HT-29 (cell line): ENCODE results near the gene CNTNAP5. TPM values are rescaled to one million over a fixed set of nuclear protein-coding genes. Genes with fewer than 3 reads are reported as not detected.

ENCODE experiments used
- DNase-seq: peaks from one replicate; pipeline ENCODE4 v3.0.0-alpha.2; 2015; ENCODE audit warnings: low spot score
- total RNA-seq: library from RNA; depleted of rRNA; stranded (reverse); fragments of >200 nt; shearing (Covaris generic); gene quantifications from 2 replicates; pipeline ENCODE4 v1.2.3, GENCODE V29; 2014; rRNA removed

Gene CNTNAP5
- total RNA-seq: not detected in 2 replicates

DNA sequence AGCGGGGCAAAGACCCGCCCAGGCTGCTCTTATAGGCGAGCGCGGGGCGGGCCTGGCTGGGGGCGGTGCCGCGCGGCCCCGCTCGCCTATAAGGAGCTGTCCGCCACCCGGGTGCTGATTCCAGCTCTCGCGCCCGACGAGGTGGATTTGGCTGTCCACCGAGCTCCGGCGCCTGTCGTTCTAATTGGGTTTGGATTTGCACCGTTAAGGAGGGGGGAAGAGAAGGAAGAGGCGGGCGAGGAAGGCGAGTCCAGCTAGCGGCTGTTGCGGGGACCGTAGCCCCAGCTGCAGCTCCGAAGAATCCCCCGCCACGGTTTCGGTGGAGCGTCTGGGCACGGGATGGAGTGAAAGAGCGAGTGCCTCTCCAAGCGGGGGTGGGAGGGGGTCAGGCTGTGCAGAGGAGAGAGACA is at the start of gene CNTNAP5:
TSS of gene CNTNAP5 (plus strand) at position 117 of the 410 bp plus-strand sequence. CDS start 364 bp downstream, outside the sequence.
- DNase-seq: no peak

DNA sequence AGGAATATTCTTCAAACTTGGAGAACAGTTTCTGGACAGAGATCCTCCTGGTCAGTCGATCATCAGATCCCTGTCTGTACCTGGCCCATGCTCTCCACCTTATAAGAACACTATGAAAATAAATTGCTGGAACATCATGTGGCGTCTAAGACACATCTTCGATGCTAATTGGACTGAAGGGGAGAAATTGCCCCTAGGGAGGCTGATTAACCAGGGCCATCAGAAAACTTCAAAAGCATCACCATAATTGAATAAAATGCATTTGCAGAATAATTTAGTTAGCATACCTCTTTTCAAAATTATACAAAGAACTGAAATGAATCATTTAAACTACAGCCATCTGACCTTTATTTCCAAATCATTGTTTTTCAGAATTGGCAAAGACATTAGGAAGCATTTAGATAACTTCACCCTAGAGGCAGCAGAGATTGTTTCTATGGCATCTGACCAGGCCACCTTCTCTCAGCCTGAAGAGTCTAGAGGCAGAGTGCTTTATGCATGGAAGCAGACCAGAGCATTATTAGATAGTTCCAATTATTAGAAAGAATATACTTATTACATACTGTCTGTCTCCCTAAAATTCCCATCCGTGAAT is 48.9 kb upstream of the CNTNAP5 start:
- no peak for DNase-seq

DNA sequence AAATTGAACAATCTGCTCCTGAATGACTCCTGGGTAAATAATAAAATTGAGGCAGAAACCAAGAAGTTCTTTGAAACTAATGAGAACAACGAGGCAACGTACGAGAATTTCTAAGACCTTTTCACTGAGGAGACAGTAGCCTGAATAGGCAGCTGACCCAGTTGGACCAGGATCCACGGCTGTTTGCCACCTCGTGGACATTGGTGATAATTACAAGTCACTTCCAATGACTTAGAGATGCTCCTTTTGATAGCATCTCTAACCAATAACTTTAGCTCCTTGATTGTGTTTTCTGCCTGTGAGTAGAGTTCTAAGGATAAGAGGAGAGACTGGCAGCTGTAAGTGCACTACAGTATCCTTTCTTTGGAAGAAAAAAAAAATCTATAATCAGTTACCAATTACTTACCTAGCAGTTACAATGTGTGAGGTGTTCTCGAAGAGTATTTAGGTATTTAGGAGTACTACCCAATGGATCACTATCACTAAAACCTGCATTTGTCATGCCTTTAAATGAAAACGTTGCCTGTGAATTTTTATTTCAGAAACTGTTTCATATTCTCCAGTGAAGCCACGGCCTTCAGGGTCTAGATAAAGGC is 31.3 kb upstream of the CNTNAP5 start:
- DNase-seq: peak; percentile 75

DNA sequence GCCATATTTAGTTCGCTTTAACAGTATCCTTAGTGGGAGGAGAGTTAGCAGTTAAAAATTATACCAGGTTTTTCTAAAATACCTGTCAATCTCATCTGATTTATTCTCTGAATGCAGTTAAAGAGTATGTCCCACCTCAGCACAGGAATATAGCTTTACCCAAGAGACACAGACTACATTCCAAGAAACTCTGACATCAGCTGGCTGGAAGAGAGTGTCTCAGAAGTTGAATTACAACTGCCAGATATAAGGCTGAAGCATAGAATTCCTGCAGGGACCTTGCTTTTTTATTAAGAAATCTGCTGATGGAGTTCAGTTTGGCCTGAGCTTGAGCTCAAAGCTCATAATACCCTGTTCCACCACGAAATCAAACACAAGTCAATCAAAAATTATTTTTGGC is 25.4 kb upstream of the CNTNAP5 start:
- DNase-seq: no peak

DNA sequence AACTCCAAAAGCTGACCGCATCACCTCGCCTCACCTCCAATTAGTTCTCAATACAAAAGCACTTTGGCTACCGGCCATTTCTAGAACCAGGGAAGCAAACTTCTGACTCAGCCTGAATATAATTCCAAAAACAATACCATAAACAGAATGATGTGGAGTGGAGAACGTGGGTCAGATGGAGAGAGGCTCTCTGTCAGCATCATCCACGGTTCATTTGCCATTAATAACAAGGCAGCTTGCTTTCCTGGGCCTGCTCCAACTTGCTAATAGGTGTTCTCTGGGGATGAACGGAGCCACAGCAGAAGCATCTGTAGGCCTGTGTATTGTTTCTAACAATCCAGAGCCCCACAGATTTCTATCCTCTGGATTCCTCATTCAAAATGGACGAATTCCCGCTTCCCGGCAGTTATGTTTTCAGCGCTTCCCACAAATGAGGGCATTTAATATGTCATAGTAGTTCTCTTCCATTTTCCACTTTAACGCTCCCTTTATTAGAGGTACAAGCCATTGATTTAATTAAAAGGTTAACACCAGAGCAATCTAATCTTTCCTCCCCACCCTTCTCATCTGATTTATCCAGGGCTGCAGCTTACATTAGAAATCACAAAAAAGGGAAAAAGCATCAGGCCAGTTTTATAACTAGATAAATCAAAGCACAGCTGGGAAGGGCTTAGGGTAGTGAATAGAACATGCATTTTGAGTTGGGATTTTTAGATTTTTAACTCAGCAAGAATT is 23.2 kb upstream of the CNTNAP5 start:
- DNase-seq: no peak

DNA sequence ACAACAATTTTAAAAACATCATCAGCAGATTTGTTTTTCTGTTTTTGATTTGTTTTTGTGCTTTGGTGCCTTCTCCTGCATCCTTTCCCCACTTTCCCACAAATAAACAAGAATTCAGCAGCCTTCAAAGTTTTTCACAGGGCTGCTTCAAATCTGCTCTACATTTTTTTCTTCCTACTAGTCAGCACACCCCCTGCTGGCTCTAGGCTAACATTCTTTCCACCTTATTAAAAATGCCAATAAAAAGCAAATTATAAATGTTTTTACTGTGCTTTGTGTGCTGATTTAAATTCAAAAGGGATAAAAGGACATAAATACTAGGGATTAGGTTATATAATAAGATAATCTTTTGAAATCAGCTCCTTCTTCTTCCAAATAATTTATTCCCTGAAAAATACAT is 6.2 kb upstream of the CNTNAP5 start:
- peak; percentile 12 for DNase-seq

DNA sequence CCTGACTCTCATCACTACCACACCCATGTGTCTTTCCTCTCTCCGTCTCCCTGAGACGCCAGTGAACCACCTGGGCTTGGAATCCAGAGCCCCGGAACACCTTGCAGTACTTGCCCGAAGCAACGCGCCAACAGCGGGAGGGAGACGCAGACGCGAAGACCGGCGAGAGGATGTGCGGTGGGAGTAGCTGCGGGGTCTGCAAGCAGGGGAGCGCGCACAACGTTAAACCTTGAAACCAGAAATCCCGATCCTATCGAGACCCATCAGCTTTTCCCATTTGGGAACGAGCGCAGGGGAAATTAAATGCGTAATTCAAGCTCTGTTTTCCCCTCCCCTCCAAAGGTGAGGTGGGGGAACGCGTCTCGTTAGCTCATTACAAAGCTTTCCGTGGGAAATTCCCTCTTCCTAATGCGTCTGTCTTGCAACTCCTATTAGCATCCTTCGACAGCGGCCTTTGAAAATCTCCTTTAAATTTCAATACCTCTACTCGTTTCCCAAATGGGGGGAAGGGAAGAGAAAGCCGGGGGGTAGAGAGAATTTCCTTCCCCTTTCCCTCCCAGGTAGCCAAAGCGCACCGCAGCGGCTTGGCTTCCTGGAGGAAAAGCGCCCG is 421 bp upstream of the CNTNAP5 start:
- no peak for DNase-seq

DNA sequence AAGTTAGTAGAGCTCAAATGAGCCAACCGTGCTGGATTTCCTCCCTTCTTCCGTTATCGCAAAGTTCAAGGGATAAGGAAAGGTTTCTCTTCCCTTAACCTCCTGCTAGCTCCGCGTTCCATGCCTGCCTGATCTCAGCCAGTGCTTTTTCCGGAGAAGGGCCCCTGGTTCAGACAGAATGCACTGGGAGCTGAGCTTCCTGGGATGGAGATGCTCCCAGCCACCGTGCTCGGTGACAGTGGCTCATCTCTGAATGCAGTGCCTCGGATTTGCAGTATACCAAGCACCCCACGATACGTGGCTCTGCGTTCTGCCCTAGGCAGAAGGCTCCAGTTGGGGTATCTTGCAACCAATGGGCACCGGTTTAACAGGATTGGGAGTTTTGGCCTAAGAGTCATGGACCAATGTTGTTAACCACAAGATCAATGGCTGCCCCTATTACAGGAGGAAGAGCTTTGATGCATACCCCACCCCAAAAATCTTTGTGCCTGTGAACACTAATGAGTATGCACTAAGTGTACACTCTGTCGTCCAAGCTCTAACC is 876 bp downstream of the CNTNAP5 start:
- no peak for DNase-seq

DNA sequence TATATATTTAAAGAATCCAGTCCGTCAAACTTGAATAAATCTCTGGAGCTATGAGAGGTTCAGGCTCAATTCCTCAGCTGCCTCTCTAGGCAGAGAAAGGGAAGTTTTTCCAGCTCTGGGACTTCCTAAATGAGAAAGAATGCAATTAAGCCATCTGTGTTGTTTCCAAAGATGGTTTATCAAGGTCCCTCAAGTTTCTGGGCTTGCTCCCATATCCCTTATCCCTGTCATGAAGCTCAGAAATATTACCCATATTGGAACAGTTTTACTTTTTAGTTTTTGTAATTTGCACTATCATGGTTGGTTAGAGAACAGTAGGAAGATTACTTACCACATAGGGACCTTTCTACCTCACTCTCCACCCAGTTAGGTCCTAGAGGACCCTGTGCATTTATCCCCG is 1.4 kb downstream of the CNTNAP5 start:
- no peak for DNase-seq

DNA sequence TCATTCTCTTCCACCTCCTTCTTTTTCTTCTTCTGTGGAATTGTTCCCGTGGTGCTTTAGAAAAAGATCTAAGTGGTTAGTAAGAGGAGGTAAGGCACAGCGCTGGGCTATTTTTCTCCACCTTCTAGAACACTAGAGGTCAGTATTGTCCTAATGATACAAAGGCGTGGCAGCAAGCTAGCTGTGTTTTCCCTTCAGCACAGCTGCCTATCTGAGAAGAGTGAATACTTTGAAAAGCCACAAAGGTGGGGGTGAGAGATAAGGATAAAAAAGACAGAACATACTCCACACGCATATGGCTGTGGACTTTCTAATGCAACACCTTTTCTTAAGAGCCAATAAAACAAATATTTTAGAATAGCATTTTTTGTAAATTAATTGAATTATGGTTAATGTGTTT is 2.1 kb downstream of the CNTNAP5 start:
- DNase-seq: peak; percentile 82

DNA sequence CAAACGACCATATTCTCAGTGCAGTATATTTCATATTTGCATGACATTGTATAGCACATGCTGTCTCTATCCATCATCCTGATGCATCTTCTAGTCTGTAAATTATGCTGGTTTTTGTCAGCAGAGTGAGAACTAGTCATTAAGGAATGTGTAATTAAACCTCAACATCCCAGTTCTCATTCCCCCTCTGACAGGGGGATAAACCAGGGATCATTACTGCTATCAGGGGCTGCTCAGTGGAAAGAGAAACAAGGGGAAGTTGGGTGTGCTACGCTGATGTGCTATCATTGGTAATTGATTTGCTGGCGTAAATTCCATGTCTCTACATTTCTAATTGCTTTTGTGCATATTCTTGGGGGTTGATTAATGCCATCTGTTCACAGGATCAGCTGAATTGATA is 7.7 kb downstream of the CNTNAP5 start:
- no peak for DNase-seq

DNA sequence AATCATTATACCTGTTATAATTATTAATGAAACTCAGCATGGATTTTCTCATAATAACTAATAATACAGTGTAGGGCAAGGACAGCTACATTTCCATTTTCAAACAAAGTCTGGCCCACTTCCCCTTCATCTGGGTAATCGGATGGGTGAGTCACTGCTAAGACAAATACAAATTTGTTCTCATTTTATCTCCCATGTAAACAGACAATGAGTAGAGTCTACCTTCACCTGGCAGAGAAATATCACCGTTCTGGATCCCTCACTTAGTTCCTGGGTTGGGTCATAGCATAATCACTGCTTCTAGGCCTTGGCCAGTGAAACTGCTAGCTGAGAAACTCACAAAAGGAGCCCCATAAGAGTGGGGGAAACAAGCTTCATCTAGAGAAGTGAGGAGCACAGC is 9.2 kb downstream of the CNTNAP5 start:
- DNase-seq: peak; percentile 17

DNA sequence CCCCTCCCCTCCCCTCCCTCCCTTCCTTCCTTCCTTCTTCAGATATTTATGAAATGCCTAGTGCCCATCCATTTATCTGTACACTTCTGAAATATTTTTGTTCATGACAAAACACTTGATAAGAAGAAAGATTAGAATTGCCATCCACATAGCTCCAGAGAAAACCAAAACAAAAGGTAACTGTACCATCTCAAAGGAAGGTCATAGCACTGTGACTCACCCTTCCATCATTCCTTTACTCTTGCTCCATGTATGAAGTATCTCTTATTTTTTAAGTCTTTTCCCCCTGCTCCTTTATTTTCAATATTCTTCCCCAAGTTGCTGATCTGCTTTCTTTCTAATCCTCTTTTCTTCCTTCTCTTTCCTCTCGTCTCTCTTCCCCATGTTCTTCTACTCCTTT is 9.9 kb downstream of the CNTNAP5 start:
- DNase-seq: no peak

DNA sequence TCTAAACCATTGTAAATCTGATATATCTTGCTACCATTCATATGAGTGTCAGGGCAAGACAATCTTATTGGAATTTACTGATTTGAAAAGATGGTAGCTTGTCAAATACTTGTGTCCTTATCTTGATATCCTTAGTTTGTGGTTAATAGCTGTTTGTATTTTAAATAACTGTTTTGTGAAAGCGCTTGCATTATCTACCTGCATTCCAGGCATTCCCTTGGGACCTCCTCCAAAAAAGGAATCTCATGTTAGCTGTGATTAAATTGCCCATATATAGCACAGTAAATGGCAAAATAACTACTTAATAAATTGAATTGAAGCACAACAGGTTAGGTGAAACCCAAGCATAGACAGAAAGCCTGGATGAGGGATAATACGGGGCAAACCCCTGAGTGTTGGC is 13.9 kb downstream of the CNTNAP5 start:
- no peak for DNase-seq

DNA sequence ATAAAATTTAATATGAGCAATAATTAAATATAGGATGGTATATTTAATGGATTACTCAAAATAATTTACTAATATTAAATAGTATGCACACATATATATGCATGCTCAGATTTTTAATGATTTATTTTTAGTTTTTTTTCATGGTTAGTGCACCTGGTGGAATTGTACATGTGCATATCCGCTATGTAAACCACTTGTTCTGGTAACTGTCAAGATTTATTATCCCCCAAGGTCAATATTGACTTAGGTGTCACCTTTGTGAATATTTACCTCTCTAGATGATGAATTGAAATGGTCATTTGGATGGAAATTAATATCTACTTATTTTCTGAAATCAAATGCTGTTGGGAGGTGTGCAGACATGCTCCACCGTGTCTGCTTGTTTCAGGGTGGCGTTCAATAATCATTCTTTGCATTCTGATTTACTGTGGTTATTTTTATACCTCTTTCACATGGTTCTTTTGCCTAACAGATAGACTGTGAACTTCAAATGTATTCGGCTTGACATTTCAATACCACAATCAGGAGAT is 14.7 kb downstream of the CNTNAP5 start:
- no peak for DNase-seq

DNA sequence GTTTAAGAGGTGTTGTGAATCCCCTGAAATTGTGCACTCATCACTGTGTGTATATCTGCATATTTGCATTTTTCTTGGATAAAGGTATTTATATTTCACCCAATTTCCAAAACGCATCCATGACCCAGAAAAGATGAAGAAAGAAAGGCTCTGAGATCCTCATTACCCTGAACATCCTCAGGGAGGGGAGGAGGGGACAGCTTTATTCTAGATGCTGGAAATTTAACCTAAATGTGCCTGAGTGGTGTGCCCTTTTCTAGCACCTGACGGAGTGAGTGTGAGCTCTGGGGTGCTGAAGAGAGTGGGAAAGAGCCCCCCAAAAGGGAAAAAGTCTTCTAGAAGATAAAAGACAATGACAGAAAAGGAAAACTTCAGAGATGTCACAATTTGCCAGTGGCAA is 20.8 kb downstream of the CNTNAP5 start:
- no peak for DNase-seq

DNA sequence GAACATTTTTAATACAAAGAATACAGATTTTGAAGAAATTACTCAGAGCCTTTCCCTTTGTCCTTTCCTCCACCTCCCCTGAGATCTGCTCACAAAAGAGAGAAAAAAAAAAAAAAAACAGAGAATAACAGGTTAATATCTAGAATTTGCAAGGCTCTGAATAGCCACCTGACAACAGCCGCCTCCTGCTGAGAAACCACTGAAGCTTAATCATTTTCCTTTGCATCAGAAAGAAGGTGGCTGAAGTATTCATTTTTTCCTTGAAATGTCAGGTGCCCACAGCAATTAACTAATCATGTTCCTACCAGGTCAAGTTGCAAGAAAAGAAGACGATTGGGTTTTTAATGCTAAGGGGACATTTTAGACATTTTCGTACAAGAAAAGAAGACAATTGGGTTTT is 21.2 kb downstream of the CNTNAP5 start:
- DNase-seq: no peak

DNA sequence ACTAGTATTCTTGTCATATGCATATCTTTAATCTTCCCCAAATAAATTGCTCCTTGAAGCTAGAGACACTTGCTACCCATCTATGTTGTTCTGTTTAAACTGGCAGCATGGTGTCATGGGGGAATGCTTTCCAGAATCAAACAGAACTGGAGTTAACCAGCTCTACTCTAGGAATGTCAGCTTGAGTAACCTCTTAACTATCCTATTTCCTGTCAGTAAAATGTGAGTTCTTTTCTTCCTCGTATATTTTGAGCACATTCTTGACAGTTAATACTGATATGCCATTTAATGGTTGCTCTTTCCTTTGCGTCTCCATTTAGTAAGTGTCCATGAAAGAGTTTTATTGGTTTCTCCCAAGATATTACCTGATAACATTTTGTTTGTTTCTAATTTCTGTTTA is 23.0 kb downstream of the CNTNAP5 start:
- no peak for DNase-seq

DNA sequence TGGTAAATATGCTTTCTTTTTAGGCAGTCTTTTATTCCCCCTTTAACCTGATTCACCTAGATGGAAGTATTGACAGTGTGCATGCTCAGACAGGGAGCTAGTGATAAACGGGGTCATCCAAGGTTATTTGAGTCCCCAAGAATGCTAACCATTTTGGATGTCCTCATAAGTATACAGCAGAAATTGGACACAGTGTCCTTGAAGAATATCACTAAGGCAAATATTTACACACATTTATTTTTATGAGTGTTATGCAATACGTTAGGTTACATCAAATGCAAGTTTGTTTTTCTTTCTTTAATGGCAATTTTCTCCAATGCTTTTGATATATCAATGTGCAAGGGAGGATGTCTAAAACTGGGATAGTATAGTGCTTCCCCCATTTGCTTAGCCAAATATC is 23.6 kb downstream of the CNTNAP5 start:
- DNase-seq: no peak

DNA sequence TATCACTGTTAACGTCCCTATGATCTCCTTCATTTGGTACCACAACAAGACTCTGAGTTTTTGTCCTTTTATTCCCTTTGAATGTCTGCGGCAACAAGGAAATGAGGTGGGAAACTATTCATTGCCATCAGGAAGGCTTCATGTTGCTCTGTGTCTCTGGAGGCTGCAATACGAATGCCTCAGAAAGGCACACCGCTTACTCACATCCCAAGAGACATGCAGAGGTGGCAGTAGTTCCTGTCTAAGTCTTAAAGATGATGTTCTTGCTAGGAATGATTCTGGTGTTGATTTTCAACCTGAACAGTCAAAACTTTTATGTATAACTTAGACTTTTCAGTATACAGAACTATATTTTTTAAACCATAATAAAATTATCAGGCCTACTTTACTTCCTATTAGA is 24.0 kb downstream of the CNTNAP5 start:
- no peak for DNase-seq

DNA sequence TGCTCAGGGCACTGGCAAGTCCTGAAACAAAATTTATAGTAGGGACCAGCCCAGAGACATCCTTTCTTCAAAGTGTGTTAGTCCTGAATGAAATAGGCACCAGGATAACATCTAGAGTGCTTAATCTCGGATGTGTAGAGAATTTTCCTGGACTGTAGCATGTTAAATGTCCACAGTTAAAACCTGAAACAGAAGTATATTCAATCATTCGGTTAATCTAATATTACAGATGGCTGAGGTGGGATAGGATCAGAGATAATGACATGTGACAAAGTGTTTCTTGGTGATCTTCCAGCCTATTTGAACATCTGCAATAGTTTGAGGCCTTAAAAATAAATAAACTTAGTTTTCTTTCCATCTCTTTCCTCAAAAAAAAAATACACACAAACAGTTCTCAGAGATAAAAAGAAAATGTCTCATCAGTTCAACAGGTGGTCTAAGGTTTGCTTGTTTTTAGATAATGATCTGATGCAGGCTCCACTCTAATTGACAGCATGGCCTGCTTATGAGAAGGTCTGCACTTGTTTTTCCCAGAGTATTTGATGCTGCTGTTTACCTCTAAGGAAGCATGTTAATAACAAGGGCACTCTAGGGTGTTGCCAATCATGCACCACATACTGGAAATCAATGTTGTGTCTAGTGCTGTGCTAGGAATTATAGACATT is 25.9 kb downstream of the CNTNAP5 start:
- DNase-seq: no peak

DNA sequence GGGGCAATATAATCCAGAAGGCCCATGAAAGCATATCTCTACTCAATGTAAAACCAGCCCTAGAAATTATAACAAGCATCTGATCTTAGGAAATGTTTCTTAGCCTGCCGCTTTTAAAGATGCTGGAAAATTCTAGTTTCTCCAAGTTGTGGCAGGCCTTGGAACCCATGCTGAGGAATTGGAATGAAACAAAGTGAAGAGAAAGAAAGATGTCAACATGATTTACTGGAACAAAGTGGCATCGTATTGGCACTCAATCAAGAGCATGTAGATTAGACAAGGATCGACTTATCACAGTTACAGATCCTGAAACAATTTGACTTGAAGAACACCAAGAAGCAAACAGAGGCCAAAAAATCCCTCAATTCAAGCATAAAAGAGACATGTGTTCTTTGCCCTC is 28.7 kb downstream of the CNTNAP5 start:
- no peak for DNase-seq
